WI38 (cell line): ENCODE results near the gene STAT3.

Source experiments
- H3K4me3 ChIP-seq: 2 replicates; pipeline ENCODE4 v1.5.1; 2011; ENCODE audit warnings: low read depth, mild to moderate bottlenecking, control low read depth, low read length
- TF ChIP-seq, protein P1 (sequence below): IDR thresholded peaks from 2 replicates; pipeline ENCODE4 v1.5.1; 2012; ENCODE audit warnings: low read depth, mild to moderate bottlenecking, control low read depth, low read length

The STAT3 gene

DNA sequence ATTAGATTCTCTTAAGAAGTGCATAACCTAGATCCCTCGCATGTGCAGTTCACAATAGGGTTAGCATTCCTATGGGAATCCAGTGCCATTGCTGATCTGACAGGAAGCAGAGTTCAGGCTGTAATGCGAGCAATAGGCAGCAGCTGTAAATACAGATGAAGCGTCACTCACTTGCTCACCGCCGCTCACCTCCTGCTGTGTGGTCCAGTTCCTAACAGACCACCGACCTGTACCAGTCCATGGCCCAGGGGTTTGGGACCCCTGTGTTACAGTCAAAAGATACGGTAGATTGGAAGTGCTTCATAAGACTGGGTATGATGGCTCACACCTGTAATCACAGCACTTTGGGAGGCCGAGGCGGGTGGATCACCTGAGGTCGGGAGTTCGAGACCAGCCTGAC is 97.1 kb downstream of the STAT3 start:
- H3K4me3 ChIP-seq = no peak overlapping the region
- TF ChIP-seq, protein P1, sequence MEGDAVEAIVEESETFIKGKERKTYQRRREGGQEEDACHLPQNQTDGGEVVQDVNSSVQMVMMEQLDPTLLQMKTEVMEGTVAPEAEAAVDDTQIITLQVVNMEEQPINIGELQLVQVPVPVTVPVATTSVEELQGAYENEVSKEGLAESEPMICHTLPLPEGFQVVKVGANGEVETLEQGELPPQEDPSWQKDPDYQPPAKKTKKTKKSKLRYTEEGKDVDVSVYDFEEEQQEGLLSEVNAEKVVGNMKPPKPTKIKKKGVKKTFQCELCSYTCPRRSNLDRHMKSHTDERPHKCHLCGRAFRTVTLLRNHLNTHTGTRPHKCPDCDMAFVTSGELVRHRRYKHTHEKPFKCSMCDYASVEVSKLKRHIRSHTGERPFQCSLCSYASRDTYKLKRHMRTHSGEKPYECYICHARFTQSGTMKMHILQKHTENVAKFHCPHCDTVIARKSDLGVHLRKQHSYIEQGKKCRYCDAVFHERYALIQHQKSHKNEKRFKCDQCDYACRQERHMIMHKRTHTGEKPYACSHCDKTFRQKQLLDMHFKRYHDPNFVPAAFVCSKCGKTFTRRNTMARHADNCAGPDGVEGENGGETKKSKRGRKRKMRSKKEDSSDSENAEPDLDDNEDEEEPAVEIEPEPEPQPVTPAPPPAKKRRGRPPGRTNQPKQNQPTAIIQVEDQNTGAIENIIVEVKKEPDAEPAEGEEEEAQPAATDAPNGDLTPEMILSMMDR = no peak

DNA sequence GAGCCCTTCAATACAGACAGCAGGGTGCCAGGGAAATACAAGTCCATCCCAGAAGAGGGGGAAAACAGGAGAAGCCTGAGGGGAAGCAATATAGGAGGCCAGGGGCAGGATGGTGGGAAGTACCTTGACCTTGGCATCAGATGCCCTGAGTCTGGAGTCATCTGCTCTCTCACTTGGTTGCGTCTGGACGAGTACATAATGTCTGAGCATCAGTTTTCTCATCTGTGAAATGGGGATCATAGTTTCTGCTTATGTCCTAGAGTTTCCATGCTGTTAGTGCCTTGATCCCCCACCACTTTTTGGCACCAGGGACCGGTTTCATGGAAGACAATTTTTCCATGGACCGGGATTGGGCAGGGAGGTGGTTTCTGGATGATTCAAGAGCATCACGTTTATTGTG is 97.7 kb downstream of the STAT3 start:
- no peak overlapping the region for H3K4me3 ChIP-seq
- TF ChIP-seq, protein P1 = no peak

DNA sequence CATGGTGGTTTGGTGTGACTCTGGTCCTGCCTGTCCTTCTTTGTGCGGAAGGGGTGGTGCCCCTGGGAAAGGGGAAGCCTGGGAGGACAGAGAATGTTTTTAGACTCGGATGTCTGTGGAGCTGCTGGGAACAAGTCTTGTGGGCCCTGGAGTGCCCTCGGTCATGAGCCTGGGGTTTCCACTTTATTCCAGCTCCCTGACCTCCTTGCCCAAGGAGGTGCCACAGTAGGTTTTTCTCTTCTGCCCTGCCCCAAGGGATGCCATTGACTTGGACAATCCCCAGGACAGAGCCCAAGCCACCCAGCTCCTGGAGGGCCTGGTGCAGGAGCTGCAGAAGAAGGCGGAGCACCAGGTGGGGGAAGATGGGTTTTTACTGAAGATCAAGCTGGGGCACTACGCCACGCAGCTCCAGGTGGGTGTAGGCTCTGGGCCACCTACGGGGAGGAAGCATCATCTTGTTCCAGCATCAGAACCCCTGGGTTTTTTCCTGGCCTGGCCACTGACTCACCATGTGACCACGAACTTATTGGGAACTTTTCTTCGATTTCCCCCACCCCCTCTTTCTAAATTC is 98.5 kb downstream of the STAT3 start:
- TF ChIP-seq, protein P1 = no peak
- H3K4me3 ChIP-seq = no peak overlapping the region

DNA sequence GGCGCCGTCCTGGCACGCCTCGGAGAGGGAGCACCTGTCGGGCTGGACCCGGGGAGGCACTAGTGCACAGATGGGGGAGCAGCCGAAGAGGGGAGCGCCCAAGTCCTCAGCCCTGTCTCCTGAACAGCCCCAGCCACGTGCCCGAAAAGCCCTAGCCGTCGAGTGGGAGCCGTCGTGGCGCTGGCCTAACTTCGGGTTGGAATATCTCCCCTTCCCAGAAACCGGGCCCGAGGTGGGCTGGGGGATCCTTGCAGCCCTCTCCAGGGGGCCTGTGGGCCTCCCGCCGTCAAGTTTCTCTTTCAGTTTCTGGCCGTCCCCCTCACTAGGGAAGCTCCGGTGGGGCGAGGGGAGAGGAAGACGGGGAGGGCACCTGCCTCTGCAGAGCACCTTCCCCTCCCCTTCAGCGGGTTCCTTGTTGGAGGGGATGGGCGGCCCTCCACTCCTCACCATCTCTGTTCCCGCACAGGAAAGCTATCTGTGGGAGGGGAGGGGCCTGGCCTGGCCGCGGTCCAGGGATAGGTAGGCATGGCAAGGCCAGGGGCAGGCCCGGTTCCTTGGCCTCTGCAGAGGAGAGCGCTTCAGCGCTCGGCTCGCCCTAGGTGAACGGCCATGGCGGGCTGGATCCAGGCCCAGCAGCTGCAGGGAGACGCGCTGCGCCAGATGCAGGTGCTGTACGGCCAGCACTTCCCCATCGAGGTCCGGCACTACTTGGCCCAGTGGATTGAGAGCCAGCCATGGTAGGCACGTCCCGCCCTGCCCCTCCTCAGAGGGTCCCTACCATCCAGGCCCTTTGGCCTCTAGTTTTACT is 99.2 kb downstream of the STAT3 start:
- TF ChIP-seq, protein P1 = no peak
- no peak overlapping the region for H3K4me3 ChIP-seq

GRCh38 chr17:42287977-42288802 is 100.1 kb downstream of the STAT3 start, which contains the start of gene STAT5A:
TSS of gene STAT5A (plus strand) at chr17:42288498. CDS start at chr17:42289412, 914 bp downstream.
- peak within 1 kb of the TSS; percentile 38 for H3K4me3 ChIP-seq
- TF ChIP-seq, protein P1 = no peak

GRCh38 chr17:42287305-42287976 is 100.8 kb downstream of the STAT3 start:
- no peak overlapping the region; the same call in 1 of the 2 replicates for H3K4me3 ChIP-seq
- TF ChIP-seq, protein P1 = no peak
